ENCODE data around the gene DYNLL1. TPM values are rescaled to one million over a fixed set of nuclear protein-coding genes. Genes with fewer than 3 reads are reported as not detected.

Gene DYNLL1
- total and polyA plus RNA-seq, 2 of the 13 experiments (the other 11 are each of a cell fraction or from before 2014, with no cell fraction given), result 271 to 294 TPM

DNA sequence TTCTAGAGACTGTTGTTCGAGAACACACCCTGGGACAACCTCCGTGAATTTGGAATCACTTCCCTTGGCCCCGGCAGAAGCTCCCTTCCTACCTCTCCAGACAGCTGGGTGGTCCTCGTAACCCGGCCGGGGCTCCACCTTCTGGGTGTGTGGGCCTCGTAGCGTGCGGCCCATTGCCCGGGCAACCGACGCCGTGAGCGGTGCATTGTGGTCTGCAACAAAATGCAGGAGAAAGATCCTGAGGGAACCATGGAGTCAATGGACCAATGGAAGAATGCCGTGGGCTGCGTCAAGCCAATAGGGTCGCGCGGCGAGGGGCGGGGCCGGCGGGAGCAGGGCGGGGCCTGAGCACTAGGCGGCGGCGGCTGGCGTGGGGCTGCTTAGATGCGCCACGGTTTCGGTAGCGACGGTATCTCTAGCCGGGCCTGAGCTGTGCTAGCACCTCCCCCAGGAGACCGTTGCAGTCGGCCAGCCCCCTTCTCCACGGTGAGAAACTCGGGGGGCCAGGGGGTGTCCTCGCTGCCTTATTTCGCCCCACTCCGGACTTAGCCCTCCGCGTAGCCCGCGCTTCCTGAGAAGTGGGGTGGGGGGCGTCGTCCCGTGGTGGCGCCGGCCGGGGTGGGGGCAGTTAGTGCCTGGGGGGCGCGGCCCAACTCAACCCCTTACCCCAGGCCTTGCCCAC lies at the start of gene DYNLL1 (continued):
- TF ChIP-seq HDAC2 (CRISPR knock-in tag; IDR thresholded peaks at IDR 0.05) (peak; percentile 69), ZNF850 (CRISPR knock-in tag; conservative IDR thresholded peaks at IDR 0.05) (no peak), NFE2L1 (CRISPR knock-in tag; IDR thresholded peaks at IDR 0.05; ENCODE audit: borderline replicate concordance) (no peak), RXRB (CRISPR knock-in tag; IDR thresholded peaks at IDR 0.05; ENCODE audit: borderline replicate concordance) (peak; percentile 26; the same call in 1 of the 2 replicates), ZNF451 (CRISPR knock-in tag; IDR thresholded peaks at IDR 0.05) (peak; percentile 82; the same call in 1 of the 2 replicates), ZNF749 (CRISPR knock-in tag; IDR thresholded peaks at IDR 0.05; ENCODE audit: borderline replicate concordance) (no peak; the same call in 1 of the 2 replicates), CHCHD3 (CRISPR knock-in tag; IDR thresholded peaks at IDR 0.05) (no peak), KLF11 (CRISPR knock-in tag; IDR thresholded peaks at IDR 0.05) (peak; percentile 66; the same call in 1 of the 2 replicates), MED1 (CRISPR knock-in tag; IDR thresholded peaks at IDR 0.05) (peak; percentile 66), FOSL1 (CRISPR knock-in tag; IDR thresholded peaks at IDR 0.05; ENCODE audit: borderline replicate concordance) (no peak), KLF13 (CRISPR knock-in tag; IDR thresholded peaks at IDR 0.05) (no peak), RELA (CRISPR knock-in tag; IDR thresholded peaks at IDR 0.05) (no peak), ETV5 (CRISPR knock-in tag; IDR thresholded peaks at IDR 0.05; ENCODE audit: borderline replicate concordance) (no peak), ZNF589 (CRISPR knock-in tag; conservative IDR thresholded peaks at IDR 0.05) (0 out of 2 replicates have a peak, but pooled peaks have one; percentile 47), PHF20 (CRISPR knock-in tag; IDR thresholded peaks at IDR 0.05) (peak; percentile 72), JUND (CRISPR knock-in tag; IDR thresholded peaks at IDR 0.05) (0 out of 2 replicates have a peak, but pooled peaks have one; percentile 23), ARHGAP35 (CRISPR knock-in tag; IDR thresholded peaks at IDR 0.05; ENCODE audit: borderline replicate concordance) (no peak), TCF7L2 (IDR thresholded peaks at IDR 0.05; ENCODE audit: low read depth, low read length) (no peak), KAT8 (CRISPR knock-in tag; IDR thresholded peaks at IDR 0.05) (peak; percentile 63; the same call in 1 of the 2 replicates)
- TF ChIP-seq, protein P1, sequence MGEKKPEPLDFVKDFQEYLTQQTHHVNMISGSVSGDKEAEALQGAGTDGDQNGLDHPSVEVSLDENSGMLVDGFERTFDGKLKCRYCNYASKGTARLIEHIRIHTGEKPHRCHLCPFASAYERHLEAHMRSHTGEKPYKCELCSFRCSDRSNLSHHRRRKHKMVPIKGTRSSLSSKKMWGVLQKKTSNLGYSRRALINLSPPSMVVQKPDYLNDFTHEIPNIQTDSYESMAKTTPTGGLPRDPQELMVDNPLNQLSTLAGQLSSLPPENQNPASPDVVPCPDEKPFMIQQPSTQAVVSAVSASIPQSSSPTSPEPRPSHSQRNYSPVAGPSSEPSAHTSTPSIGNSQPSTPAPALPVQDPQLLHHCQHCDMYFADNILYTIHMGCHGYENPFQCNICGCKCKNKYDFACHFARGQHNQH (CRISPR knock-in tag; IDR thresholded peaks at IDR 0.05), result peak; percentile 66; the same call in 1 of the 2 replicates
- TF ChIP-seq, protein P2, sequence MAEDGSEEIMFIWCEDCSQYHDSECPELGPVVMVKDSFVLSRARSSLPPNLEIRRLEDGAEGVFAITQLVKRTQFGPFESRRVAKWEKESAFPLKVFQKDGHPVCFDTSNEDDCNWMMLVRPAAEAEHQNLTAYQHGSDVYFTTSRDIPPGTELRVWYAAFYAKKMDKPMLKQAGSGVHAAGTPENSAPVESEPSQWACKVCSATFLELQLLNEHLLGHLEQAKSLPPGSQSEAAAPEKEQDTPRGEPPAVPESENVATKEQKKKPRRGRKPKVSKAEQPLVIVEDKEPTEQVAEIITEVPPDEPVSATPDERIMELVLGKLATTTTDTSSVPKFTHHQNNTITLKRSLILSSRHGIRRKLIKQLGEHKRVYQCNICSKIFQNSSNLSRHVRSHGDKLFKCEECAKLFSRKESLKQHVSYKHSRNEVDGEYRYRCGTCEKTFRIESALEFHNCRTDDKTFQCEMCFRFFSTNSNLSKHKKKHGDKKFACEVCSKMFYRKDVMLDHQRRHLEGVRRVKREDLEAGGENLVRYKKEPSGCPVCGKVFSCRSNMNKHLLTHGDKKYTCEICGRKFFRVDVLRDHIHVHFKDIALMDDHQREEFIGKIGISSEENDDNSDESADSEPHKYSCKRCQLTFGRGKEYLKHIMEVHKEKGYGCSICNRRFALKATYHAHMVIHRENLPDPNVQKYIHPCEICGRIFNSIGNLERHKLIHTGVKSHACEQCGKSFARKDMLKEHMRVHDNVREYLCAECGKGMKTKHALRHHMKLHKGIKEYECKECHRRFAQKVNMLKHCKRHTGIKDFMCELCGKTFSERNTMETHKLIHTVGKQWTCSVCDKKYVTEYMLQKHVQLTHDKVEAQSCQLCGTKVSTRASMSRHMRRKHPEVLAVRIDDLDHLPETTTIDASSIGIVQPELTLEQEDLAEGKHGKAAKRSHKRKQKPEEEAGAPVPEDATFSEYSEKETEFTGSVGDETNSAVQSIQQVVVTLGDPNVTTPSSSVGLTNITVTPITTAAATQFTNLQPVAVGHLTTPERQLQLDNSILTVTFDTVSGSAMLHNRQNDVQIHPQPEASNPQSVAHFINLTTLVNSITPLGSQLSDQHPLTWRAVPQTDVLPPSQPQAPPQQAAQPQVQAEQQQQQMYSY (CRISPR knock-in tag; IDR thresholded peaks at IDR 0.05), result no peak
- TF ChIP-seq, protein P3, sequence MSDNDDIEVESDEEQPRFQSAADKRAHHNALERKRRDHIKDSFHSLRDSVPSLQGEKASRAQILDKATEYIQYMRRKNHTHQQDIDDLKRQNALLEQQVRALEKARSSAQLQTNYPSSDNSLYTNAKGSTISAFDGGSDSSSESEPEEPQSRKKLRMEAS (IDR thresholded peaks at IDR 0.05), result peak; percentile 87
- TF ChIP-seq, protein P4, sequence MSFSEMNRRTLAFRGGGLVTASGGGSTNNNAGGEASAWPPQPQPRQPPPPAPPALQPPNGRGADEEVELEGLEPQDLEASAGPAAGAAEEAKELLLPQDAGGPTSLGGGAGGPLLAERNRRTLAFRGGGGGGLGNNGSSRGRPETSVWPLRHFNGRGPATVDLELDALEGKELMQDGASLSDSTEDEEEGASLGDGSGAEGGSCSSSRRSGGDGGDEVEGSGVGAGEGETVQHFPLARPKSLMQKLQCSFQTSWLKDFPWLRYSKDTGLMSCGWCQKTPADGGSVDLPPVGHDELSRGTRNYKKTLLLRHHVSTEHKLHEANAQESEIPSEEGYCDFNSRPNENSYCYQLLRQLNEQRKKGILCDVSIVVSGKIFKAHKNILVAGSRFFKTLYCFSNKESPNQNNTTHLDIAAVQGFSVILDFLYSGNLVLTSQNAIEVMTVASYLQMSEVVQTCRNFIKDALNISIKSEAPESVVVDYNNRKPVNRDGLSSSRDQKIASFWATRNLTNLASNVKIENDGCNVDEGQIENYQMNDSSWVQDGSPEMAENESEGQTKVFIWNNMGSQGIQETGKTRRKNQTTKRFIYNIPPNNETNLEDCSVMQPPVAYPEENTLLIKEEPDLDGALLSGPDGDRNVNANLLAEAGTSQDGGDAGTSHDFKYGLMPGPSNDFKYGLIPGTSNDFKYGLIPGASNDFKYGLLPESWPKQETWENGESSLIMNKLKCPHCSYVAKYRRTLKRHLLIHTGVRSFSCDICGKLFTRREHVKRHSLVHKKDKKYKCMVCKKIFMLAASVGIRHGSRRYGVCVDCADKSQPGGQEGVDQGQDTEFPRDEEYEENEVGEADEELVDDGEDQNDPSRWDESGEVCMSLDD (CRISPR knock-in tag; IDR thresholded peaks at IDR 0.05; ENCODE audit: borderline replicate concordance), result no peak
